Fibroblast of mammary gland (primary cell): ENCODE results near the gene SPATA24.

Source experiments
- DNase-seq: peaks from one replicate; pipeline ENCODE4 v3.0.0-alpha.2; 2010; ENCODE audit warnings: low read depth
- H3K4me3 ChIP-seq: 2 replicates; pipeline ENCODE4 v1.5.1; 2011; ENCODE audit warnings: low read depth, mild to moderate bottlenecking, low read length, moderate library complexity; ENCODE audit not compliant: control insufficient read depth
- TF ChIP-seq, protein P1 (sequence below): conservative IDR thresholded peaks from 2 replicates; pipeline ENCODE4 v1.5.1; 2011; ENCODE audit warnings: low read depth, low read length, inconsistent platforms; ENCODE audit not compliant: control insufficient read depth, insufficient read depth

SPATA24 gene

GRCh38 chr5:139376364-139376763 is 27.5 kb downstream of the SPATA24 start:
- TF ChIP-seq, protein P1, sequence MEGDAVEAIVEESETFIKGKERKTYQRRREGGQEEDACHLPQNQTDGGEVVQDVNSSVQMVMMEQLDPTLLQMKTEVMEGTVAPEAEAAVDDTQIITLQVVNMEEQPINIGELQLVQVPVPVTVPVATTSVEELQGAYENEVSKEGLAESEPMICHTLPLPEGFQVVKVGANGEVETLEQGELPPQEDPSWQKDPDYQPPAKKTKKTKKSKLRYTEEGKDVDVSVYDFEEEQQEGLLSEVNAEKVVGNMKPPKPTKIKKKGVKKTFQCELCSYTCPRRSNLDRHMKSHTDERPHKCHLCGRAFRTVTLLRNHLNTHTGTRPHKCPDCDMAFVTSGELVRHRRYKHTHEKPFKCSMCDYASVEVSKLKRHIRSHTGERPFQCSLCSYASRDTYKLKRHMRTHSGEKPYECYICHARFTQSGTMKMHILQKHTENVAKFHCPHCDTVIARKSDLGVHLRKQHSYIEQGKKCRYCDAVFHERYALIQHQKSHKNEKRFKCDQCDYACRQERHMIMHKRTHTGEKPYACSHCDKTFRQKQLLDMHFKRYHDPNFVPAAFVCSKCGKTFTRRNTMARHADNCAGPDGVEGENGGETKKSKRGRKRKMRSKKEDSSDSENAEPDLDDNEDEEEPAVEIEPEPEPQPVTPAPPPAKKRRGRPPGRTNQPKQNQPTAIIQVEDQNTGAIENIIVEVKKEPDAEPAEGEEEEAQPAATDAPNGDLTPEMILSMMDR = no peak
- no peak overlapping the region for H3K4me3 ChIP-seq
- DNase-seq = no peak

- TF ChIP-seq, protein P1 = no peak
- no peak overlapping the region for H3K4me3 ChIP-seq
- no peak for DNase-seq
Observed at GRCh38 chr5:139374909-139375308, 29.0 kb downstream of the SPATA24 start.

- no peak overlapping the region for H3K4me3 ChIP-seq
- peak; percentile 67 for DNase-seq
- TF ChIP-seq, protein P1 = no peak
Observed at GRCh38 chr5:139371482-139372435, 32.1 kb downstream of the SPATA24 start.

- H3K4me3 ChIP-seq = no peak overlapping the region
- DNase-seq = peak; percentile 64
- TF ChIP-seq, protein P1 = no peak
Observed at GRCh38 chr5:139369181-139369580, 34.7 kb downstream of the SPATA24 start.

- TF ChIP-seq, protein P1 = peak; percentile 10
- no peak overlapping the region for H3K4me3 ChIP-seq
- DNase-seq = no peak
Observed at GRCh38 chr5:139368613-139369012, 35.3 kb downstream of the SPATA24 start.

- DNase-seq = no peak
- no peak overlapping the region for H3K4me3 ChIP-seq
- TF ChIP-seq, protein P1 = no peak
Observed at GRCh38 chr5:139364466-139364865, 39.4 kb downstream of the SPATA24 start.
